Chondrocyte (in vitro differentiated cells): ENCODE results near the gene GNAI2. TPM values are rescaled to one million over a fixed set of nuclear protein-coding genes. Genes with fewer than 3 reads are reported as not detected.
A peak's percentile ranks its signal among the peaks of the same experiment; 100 is the strongest.

ENCODE experiments used
- DNase-seq: peaks from one replicate; pipeline ENCODE4 v3.0.0; 2021; ENCODE audit warnings: mixed read lengths, low spot score
- H3K27ac Mint-ChIP-seq: one replicate; pipeline ENCODE4 v1.8.0; 2021; ENCODE audit warnings: mild to moderate bottlenecking, moderate library complexity, mixed read lengths; ENCODE audit not compliant: unreplicated experiment
- H3K27me3 Mint-ChIP-seq: 2 replicates; pipeline ENCODE4 v1.8.0; 2021; ENCODE audit warnings: low read depth, mixed read lengths
- H3K36me3 Mint-ChIP-seq: 2 replicates; pipeline ENCODE4 v1.8.0; 2021; ENCODE audit warnings: low read depth, mixed read lengths
- H3K4me1 Mint-ChIP-seq: 2 replicates; pipeline ENCODE4 v1.8.0; 2021; ENCODE audit warnings: low read depth, mild to moderate bottlenecking, mixed read lengths
- H3K4me3 Mint-ChIP-seq: one replicate; pipeline ENCODE4 v1.8.0; 2021; ENCODE audit warnings: mild to moderate bottlenecking, moderate library complexity, mixed read lengths; ENCODE audit not compliant: unreplicated experiment
- H3K9me3 Mint-ChIP-seq: 2 replicates; pipeline ENCODE4 v1.8.0; 2021; ENCODE audit warnings: low read depth, mixed read lengths
- CTCF ChIP-seq: fragments of 200-600 bp; sonication (generic); IDR thresholded peaks from 2 replicates; pipeline ENCODE4 v1.5.0; 2021; ENCODE audit warnings: antibody characterized with exemption, mild to moderate bottlenecking, moderate library complexity
- total RNA-seq: library from RNA; stranded (reverse); gene quantifications from 3 replicates; pipeline ENCODE4 v1.2.1, GENCODE V29; 2021

Gene GNAI2
- total RNA-seq, 1 donor from 2014 or later = 444 TPM

GRCh38 chr3:50192124-50192523 is 43.9 kb upstream of the GNAI2 start:
- Mint-ChIP-seq H3K9me3 (no peaks in the 10 kb centered on the region), H3K27ac (no peak overlapping the region), H3K4me3 (no peak overlapping the region), H3K36me3 (no peaks in the 10 kb centered on the region), H3K27me3 (no peaks in the 10 kb centered on the region), H3K4me1 (peaks cover 6% of the 10 kb centered on the region)
- no peak for TF ChIP-seq CTCF
- no peak for DNase-seq

GRCh38 chr3:50192689-50193141 is 43.3 kb upstream of the GNAI2 start:
- H3K4me1 Mint-ChIP-seq = peaks cover 6% of the 10 kb centered on the region
- no peaks in the 10 kb centered on the region for H3K9me3 Mint-ChIP-seq
- H3K27me3 Mint-ChIP-seq = no peaks in the 10 kb centered on the region
- no peak for DNase-seq
- peak; percentile 94 for TF ChIP-seq CTCF
- no peak overlapping the region for H3K27ac Mint-ChIP-seq
- no peaks in the 10 kb centered on the region for H3K36me3 Mint-ChIP-seq
- no peak overlapping the region for H3K4me3 Mint-ChIP-seq

- no peak for DNase-seq
- no peak for TF ChIP-seq CTCF
- H3K27ac Mint-ChIP-seq = no peak overlapping the region
- H3K27me3 Mint-ChIP-seq = no peaks in the 10 kb centered on the region
- peaks cover 6% of the 10 kb centered on the region for H3K4me1 Mint-ChIP-seq
- no peaks in the 10 kb centered on the region for H3K9me3 Mint-ChIP-seq
- H3K4me3 Mint-ChIP-seq = no peak overlapping the region
- no peaks in the 10 kb centered on the region for H3K36me3 Mint-ChIP-seq
Measured at GRCh38 chr3:50193286-50193685, 42.7 kb upstream of the GNAI2 start.

GRCh38 chr3:50193746-50194127 is 42.3 kb upstream of the GNAI2 start:
- Mint-ChIP-seq H3K9me3 (no peaks in the 10 kb centered on the region), H3K4me3 (no peak overlapping the region), H3K27ac (no peak overlapping the region), H3K4me1 (peaks cover 6% of the 10 kb centered on the region), H3K27me3 (peaks cover 3% of the 10 kb centered on the region), H3K36me3 (no peaks in the 10 kb centered on the region)
- no peak for TF ChIP-seq CTCF
- no peak for DNase-seq

- no peaks in the 10 kb centered on the region for H3K9me3 Mint-ChIP-seq
- peaks cover 1% of the 10 kb centered on the region for H3K4me1 Mint-ChIP-seq
- H3K27ac Mint-ChIP-seq = no peak overlapping the region
- no peaks in the 10 kb centered on the region for H3K36me3 Mint-ChIP-seq
- peaks cover 5% of the 10 kb centered on the region for H3K27me3 Mint-ChIP-seq
- no peak overlapping the region for H3K4me3 Mint-ChIP-seq
- no peak for DNase-seq
- peak; percentile 87 for TF ChIP-seq CTCF
Measured at GRCh38 chr3:50194128-50194902, 41.7 kb upstream of the GNAI2 start.
